GM23338 (cell line): ENCODE results near the gene SDHB. TPM values are rescaled to one million over a fixed set of nuclear protein-coding genes. Genes with fewer than 3 reads are reported as not detected.

Source experiments
- ATAC-seq: fragments of 200-7000 bp; cut with Tn5 transposase; 3 replicates; pipeline ENCODE4 v1.9.1; 2020
- DNase-seq: peaks from one replicate; pipeline ENCODE4 v3.0.0-alpha.2; 2015; ENCODE audit warnings: low spot score
- H2AFZ ChIP-seq: fragments of 200-600 bp; sonication (generic); 2 replicates; pipeline ENCODE4 v1.8.0; 2016; ENCODE audit warnings: antibody characterized with exemption, mild to moderate bottlenecking, moderate library complexity
- H3F3A ChIP-seq: fragments of 200-600 bp; sonication (generic); replicated peaks from 2 replicates; pipeline ENCODE4 v1.8.0; 2017; ENCODE audit warnings: antibody characterized with exemption, mixed run types, low read depth
- H3K27ac ChIP-seq: fragments of 200-600 bp; sonication (generic); 2 replicates; pipeline ENCODE4 v1.6.1; 2016; ENCODE audit warnings: low read depth
- H3K27me3 ChIP-seq: fragments of 200-600 bp; sonication (generic); 2 replicates; pipeline ENCODE4 v1.8.0; 2016; ENCODE audit warnings: mild to moderate bottlenecking, mixed run types, moderate library complexity; ENCODE audit not compliant: insufficient read depth
- H3K36me3 ChIP-seq: fragments of 200-600 bp; sonication (generic); 2 replicates; pipeline ENCODE4 v1.8.0; 2016; ENCODE audit warnings: mild to moderate bottlenecking; ENCODE audit not compliant: insufficient read depth
- H3K4me1 ChIP-seq: fragments of 200-600 bp; sonication (generic); 2 replicates; pipeline ENCODE4 v1.8.0; 2016; ENCODE audit warnings: mild to moderate bottlenecking, moderate library complexity; ENCODE audit not compliant: insufficient read depth
- H3K4me2 ChIP-seq: fragments of 200-600 bp; sonication (generic); 2 replicates; pipeline ENCODE4 v1.7.1; 2017; ENCODE audit warnings: mixed run types
- H3K4me3 ChIP-seq: fragments of 200-600 bp; sonication (generic); 2 replicates; pipeline ENCODE4 v1.6.1; 2016; ENCODE audit warnings: mixed run types
- H3K79me2 ChIP-seq: fragments of 200-600 bp; sonication (generic); replicated peaks from 2 replicates; pipeline ENCODE4 v1.8.0; 2017; ENCODE audit warnings: mild to moderate bottlenecking; ENCODE audit not compliant: insufficient read depth
- H3K9me2 ChIP-seq: fragments of 200-600 bp; sonication (generic); 2 replicates; pipeline ENCODE4 v1.8.0; 2017; ENCODE audit not compliant: insufficient read depth
- H4K20me1 ChIP-seq: fragments of 200-600 bp; sonication (generic); replicated peaks from 2 replicates; pipeline ENCODE4 v1.8.0; 2017; ENCODE audit warnings: mild to moderate bottlenecking; ENCODE audit not compliant: insufficient read depth
- H3K27ac Mint-ChIP-seq: 2 replicates; pipeline ENCODE4 v1.8.0; 2020; ENCODE audit warnings: inconsistent platforms, mild to moderate bottlenecking, moderate library complexity, mixed read lengths
- H3K27me3 Mint-ChIP-seq: 3 replicates; pipeline ENCODE4 v1.8.0; 2022; ENCODE audit warnings: low read depth, mild to moderate bottlenecking, moderate library complexity, mixed read lengths, inconsistent platforms; ENCODE audit not compliant: insufficient read depth, poor library complexity
- H3K36me3 Mint-ChIP-seq: 3 replicates; pipeline ENCODE4 v1.8.0; 2021; ENCODE audit warnings: low read depth, mild to moderate bottlenecking, inconsistent platforms, moderate library complexity, mixed read lengths
- H3K4me1 Mint-ChIP-seq: 3 replicates; pipeline ENCODE4 v1.8.0; 2020; ENCODE audit warnings: mild to moderate bottlenecking, inconsistent platforms, mixed read lengths
- H3K4me3 Mint-ChIP-seq: 3 replicates; pipeline ENCODE4 v1.8.0; 2021; ENCODE audit warnings: moderate library complexity, mild to moderate bottlenecking, inconsistent platforms, mixed read lengths
- H3K9me3 Mint-ChIP-seq: 3 replicates; pipeline ENCODE4 v1.8.0; 2020; ENCODE audit warnings: moderate library complexity, mild to moderate bottlenecking, inconsistent platforms, mixed read lengths
- CREB1 ChIP-seq: fragments of 250-450 bp; sonication (Bioruptor Pico); IDR thresholded peaks from 2 replicates; pipeline ENCODE4 v1.5.0; 2020; ENCODE audit warnings: low read depth, mild to moderate bottlenecking, moderate library complexity
- EZH2phosphoT487 ChIP-seq: fragments of 200-600 bp; sonication (generic); IDR thresholded peaks from one replicate; pipeline ENCODE4 v1.8.1; 2018; ENCODE audit warnings: antibody characterized with exemption; ENCODE audit not compliant: unreplicated experiment
- JUNB ChIP-seq: IDR thresholded peaks from one replicate; pipeline ENCODE4 v1.6.1; 2016; ENCODE audit warnings: antibody characterized with exemption; ENCODE audit not compliant: unreplicated experiment
- NANOG ChIP-seq: IDR thresholded peaks from 2 replicates; pipeline ENCODE4 v1.6.1; 2016; ENCODE audit warnings: antibody characterized with exemption, borderline replicate concordance
- POLR2AphosphoS5 ChIP-seq: IDR thresholded peaks from 2 replicates; pipeline ENCODE4 v1.6.1; 2016; ENCODE audit warnings: antibody characterized with exemption, low read depth
- ZNF462 ChIP-seq: fragments of 250-450 bp; sonication (Bioruptor Pico); IDR thresholded peaks from 2 replicates; pipeline ENCODE4 v1.5.0; 2020; ENCODE audit warnings: mild to moderate bottlenecking, moderate library complexity
- polyA plus RNA-seq: library from polyadenylated mRNA; unstranded; fragments of >200 nt; fragmentation: Nextera tagmentation; extraction: Ambion mirVana; gene quantifications from 2 replicates; pipeline ENCODE4 v1.2.1, GENCODE V29; 2016
- total RNA-seq: library from RNA; depleted of rRNA; stranded (reverse); fragments of >200 nt; shearing (Covaris generic); gene quantifications from 2 replicates; pipeline ENCODE4 v1.2.3, GENCODE V29; 2014
- TF ChIP-seq, protein P1 (sequence below), 2 experiments: fragments of 200-600 bp in 1 of 2; sonication (generic) in 1 of 2; conservative IDR thresholded peaks; 2 replicates each; pipeline versions ENCODE4 v1.5.1 to v1.6.1; 2016 to 2017; ENCODE audit warnings: antibody characterized with exemption in 2 of 2, low read depth in 2 of 2, mild to moderate bottlenecking in 2 of 2, moderate library complexity in 1 of 2
- TF ChIP-seq, protein P2 (sequence below): IDR thresholded peaks from 2 replicates; pipeline ENCODE4 v1.6.1; 2016; ENCODE audit warnings: antibody characterized with exemption

Gene SDHB
- total and polyA plus RNA-seq, 2 experiments from 2014 or later = 72.8 to 112 TPM

- Mint-ChIP-seq H3K9me3 (peaks cover 3% of the 10 kb centered on the region; the same call in 1 of the 3 replicates), H3K4me1 (peaks cover 22% of the 10 kb centered on the region), H3K36me3 (0 out of 3 replicates have a peak, but pooled peaks cover 2% of the 10 kb centered on the region), H3K27me3 (peaks cover 12% of the 10 kb centered on the region), H3K27ac (no peak overlapping the region), H3K4me3 (no peak overlapping the region)
- H3K79me2 ChIP-seq = no peaks in the 10 kb centered on the region
- H3K27ac ChIP-seq = no peak overlapping the region
- H3K4me2 ChIP-seq = peak overlapping the region; percentile 49; the same call in 1 of the 2 replicates
- DNase-seq (peak; percentile 91), ATAC-seq (peak; percentile 99)
- TF ChIP-seq, protein P1, sequence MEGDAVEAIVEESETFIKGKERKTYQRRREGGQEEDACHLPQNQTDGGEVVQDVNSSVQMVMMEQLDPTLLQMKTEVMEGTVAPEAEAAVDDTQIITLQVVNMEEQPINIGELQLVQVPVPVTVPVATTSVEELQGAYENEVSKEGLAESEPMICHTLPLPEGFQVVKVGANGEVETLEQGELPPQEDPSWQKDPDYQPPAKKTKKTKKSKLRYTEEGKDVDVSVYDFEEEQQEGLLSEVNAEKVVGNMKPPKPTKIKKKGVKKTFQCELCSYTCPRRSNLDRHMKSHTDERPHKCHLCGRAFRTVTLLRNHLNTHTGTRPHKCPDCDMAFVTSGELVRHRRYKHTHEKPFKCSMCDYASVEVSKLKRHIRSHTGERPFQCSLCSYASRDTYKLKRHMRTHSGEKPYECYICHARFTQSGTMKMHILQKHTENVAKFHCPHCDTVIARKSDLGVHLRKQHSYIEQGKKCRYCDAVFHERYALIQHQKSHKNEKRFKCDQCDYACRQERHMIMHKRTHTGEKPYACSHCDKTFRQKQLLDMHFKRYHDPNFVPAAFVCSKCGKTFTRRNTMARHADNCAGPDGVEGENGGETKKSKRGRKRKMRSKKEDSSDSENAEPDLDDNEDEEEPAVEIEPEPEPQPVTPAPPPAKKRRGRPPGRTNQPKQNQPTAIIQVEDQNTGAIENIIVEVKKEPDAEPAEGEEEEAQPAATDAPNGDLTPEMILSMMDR (conservative IDR thresholded peaks at IDR 0.05; ENCODE audit: low read depth in 2 of 2) = peak; percentile 85 to 96
- TF ChIP-seq JUNB (no peak), EZH2phosphoT487 (no peak), CREB1 (CRISPR knock-in tag) (no peak), POLR2AphosphoS5 (no peak), NANOG (no peak), ZNF462 (CRISPR knock-in tag) (no peak)
- TF ChIP-seq, protein P2, sequence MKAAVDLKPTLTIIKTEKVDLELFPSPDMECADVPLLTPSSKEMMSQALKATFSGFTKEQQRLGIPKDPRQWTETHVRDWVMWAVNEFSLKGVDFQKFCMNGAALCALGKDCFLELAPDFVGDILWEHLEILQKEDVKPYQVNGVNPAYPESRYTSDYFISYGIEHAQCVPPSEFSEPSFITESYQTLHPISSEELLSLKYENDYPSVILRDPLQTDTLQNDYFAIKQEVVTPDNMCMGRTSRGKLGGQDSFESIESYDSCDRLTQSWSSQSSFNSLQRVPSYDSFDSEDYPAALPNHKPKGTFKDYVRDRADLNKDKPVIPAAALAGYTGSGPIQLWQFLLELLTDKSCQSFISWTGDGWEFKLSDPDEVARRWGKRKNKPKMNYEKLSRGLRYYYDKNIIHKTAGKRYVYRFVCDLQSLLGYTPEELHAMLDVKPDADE = no peak
- H3K9me2 ChIP-seq = no peaks in the 10 kb centered on the region
- H3K4me1 ChIP-seq = peaks cover 35% of the 10 kb centered on the region
- no peaks in the 10 kb centered on the region for H3K27me3 ChIP-seq
- peak overlapping the region; percentile 78; the same call in 1 of the 2 replicates for H2AFZ ChIP-seq
- H3K4me3 ChIP-seq = no peak overlapping the region
- no peaks in the 10 kb centered on the region for H4K20me1 ChIP-seq
- no peaks in the 10 kb centered on the region for H3K36me3 ChIP-seq
- peaks cover 14% of the 10 kb centered on the region for H3F3A ChIP-seq
Measured at GRCh38 chr1:17059391-17060305, 5.8 kb upstream of the SDHB start.
